GM12891 (cell line): ENCODE data around the gene CTDP1.

Source experiments
- POLR2A ChIP-seq: IDR thresholded peaks from 2 replicates; pipeline ENCODE4 v1.6.1; 2011; ENCODE audit warnings: low read depth, low read length, control low read depth
- POLR2AphosphoS5 ChIP-seq: IDR thresholded peaks from 2 replicates; pipeline ENCODE4 v1.6.1; 2011; ENCODE audit warnings: low read depth, low read length, control low read depth
- SPI1 ChIP-seq: IDR thresholded peaks from 2 replicates; pipeline ENCODE4 v1.6.1; 2011; ENCODE audit warnings: low read depth, low read length, control low read depth

DNA sequence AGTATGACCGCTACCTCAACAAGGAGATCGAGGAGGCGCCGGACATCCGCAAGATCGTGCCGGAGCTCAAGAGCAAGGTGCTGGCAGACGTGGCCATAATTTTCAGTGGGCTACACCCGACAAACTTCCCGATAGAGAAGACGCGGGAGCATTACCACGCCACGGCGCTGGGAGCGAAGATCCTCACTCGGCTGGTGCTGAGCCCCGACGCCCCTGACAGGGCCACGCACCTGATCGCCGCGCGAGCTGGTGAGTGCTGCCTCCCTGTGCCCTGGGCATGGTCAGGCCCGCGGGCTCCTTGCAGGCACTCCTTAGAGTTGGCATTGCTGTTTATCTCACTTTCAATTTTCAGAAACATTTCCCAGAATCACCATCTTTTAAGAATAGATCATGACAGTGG is 35.7 kb downstream of the CTDP1 start:
- TF ChIP-seq POLR2A (no peak), POLR2AphosphoS5 (no peak), SPI1 (no peak)
